Stimulated activated naive CD8-positive, alpha-beta T cell treated with anti-CD3 and anti-CD28 coated beads, Interleukin-15, Interleukin-2, amounts not matched to agents 100 ng/mL and 50 ng/mL, for 24 hours (primary cell): Measurements from ENCODE around the gene BORCS5.
A peak's percentile ranks its signal among the peaks of the same experiment; 100 is the strongest.
"Not testable (repeated sequence)": the region's sequence is repeated elsewhere in the genome, so short reads cannot be mapped to it uniquely, and the experiment has no call there.

Experiments used
- H3K27ac Mint-ChIP-seq: one replicate; pipeline ENCODE4 v1.8.0; 2021; ENCODE audit warnings: mild to moderate bottlenecking, mixed read lengths
- H3K27me3 Mint-ChIP-seq: one replicate; pipeline ENCODE4 v1.8.0; 2021; ENCODE audit warnings: mixed read lengths
- H3K36me3 Mint-ChIP-seq: one replicate; pipeline ENCODE4 v1.8.0; 2021; ENCODE audit warnings: low read depth, mixed read lengths
- H3K4me1 Mint-ChIP-seq: one replicate; pipeline ENCODE4 v1.8.0; 2021; ENCODE audit warnings: low read depth, mixed read lengths
- H3K4me3 Mint-ChIP-seq: one replicate; pipeline ENCODE4 v1.8.0; 2021; ENCODE audit warnings: mild to moderate bottlenecking, mixed read lengths
- H3K9me3 Mint-ChIP-seq: one replicate; pipeline ENCODE4 v1.8.0; 2021; ENCODE audit warnings: mixed read lengths

BORCS5 gene

GRCh38 chr12:12483438-12483837, 126.6 kb downstream of the BORCS5 start:
- peak overlapping the region; percentile 81 for H3K27ac Mint-ChIP-seq
- H3K36me3 Mint-ChIP-seq: peaks cover 71% of the 10 kb centered on the region

DNA sequence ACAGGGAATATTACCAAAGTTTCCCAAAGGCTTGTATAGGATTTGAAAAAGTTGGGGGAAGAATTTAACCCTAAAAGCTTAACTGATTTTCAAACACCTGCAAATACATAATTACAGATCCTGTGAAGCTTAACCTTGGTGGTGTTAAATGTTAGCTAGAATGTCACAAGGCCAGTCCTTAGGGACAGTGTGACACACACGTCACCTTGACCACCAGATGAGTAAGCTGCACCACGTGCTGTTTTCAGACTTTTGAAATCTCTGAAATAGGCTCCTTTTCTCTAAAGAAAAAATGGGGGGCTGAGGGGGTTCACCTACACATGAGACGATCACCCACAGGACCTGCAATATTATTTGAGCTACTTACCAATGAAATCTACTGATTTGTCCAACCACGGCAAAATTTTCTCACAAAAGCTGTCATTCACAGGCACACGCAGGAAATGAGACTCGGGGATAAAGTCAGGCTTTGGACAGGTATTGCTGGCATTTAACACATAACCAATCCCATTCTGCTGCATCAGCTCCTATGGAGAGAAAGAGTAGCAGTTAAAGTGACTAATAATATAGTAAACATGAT, 129.9 kb downstream of the BORCS5 start:
- peaks cover 66% of the 10 kb centered on the region for H3K4me1 Mint-ChIP-seq
- H3K9me3 Mint-ChIP-seq: peaks cover 5% of the 10 kb centered on the region
- peaks cover 60% of the 10 kb centered on the region for H3K36me3 Mint-ChIP-seq
- peak overlapping the region; percentile 90 for H3K27ac Mint-ChIP-seq
- no peak overlapping the region for H3K4me3 Mint-ChIP-seq
- H3K27me3 Mint-ChIP-seq: no peaks in the 10 kb centered on the region

More at GRCh38 chr12:12483438-12483837, 126.6 kb downstream of the BORCS5 start:
- H3K4me1 Mint-ChIP-seq: peaks cover 88% of the 10 kb centered on the region
- H3K9me3 Mint-ChIP-seq: peaks cover 5% of the 10 kb centered on the region
- no peaks in the 10 kb centered on the region for H3K27me3 Mint-ChIP-seq
- H3K4me3 Mint-ChIP-seq: peak overlapping the region; percentile 33

GRCh38 chr12:12487490-12487889, 130.6 kb downstream of the BORCS5 start:
- Mint-ChIP-seq H3K4me3 (no peak overlapping the region), H3K27me3 (no peaks in the 10 kb centered on the region), H3K4me1 (peaks cover 59% of the 10 kb centered on the region), H3K9me3 (peaks cover 5% of the 10 kb centered on the region), H3K36me3 (peaks cover 57% of the 10 kb centered on the region), H3K27ac (peak overlapping the region; percentile 90)

DNA sequence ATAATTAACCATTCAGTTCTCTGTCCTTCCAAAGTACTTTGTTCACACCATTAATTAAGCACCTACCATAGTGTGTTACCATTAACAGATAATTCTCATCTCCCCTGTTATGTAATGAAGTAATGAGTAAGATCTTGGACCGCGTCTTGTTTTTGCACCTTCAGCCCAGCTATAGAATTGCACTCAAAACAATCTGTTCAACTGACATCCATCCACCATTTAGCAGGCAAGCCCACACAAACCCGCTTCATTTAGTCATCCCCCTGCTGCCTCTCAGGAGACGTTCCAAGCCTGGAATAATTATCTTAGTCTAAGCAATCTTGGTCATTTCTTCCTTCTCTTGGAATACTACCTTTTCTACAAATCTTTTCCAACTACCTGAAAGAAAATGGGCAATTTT, 131.4 kb downstream of the BORCS5 start:
- H3K27ac Mint-ChIP-seq: peak overlapping the region; percentile 90
- no peaks in the 10 kb centered on the region for H3K27me3 Mint-ChIP-seq
- no peak overlapping the region for H3K4me3 Mint-ChIP-seq
- peaks cover 50% of the 10 kb centered on the region for H3K4me1 Mint-ChIP-seq
- peaks cover 5% of the 10 kb centered on the region for H3K9me3 Mint-ChIP-seq
- H3K36me3 Mint-ChIP-seq: peaks cover 51% of the 10 kb centered on the region

- H3K36me3 Mint-ChIP-seq: peaks cover 45% of the 10 kb centered on the region
- H3K4me1 Mint-ChIP-seq: peaks cover 44% of the 10 kb centered on the region
- H3K4me3 Mint-ChIP-seq: no peak overlapping the region
- no peak overlapping the region for H3K27ac Mint-ChIP-seq
- H3K9me3 Mint-ChIP-seq: peaks cover 5% of the 10 kb centered on the region
- H3K27me3 Mint-ChIP-seq: no peaks in the 10 kb centered on the region
Measured at GRCh38 chr12:12488823-12489550, 132.1 kb downstream of the BORCS5 start.

GRCh38 chr12:12491606-12492005, 134.7 kb downstream of the BORCS5 start:
- Mint-ChIP-seq H3K4me1 (peaks cover 37% of the 10 kb centered on the region), H3K36me3 (peaks cover 27% of the 10 kb centered on the region), H3K27me3 (no peaks in the 10 kb centered on the region), H3K9me3 (peaks cover 5% of the 10 kb centered on the region), H3K27ac (no peak overlapping the region), H3K4me3 (no peak overlapping the region)

- Mint-ChIP-seq H3K36me3 (peaks cover 21% of the 10 kb centered on the region), H3K4me3 (no peak overlapping the region), H3K27me3 (no peaks in the 10 kb centered on the region), H3K4me1 (peaks cover 29% of the 10 kb centered on the region), H3K9me3 (peaks cover 5% of the 10 kb centered on the region), H3K27ac (no peak overlapping the region)
Measured at GRCh38 chr12:12492547-12492946, 135.7 kb downstream of the BORCS5 start.

- Mint-ChIP-seq H3K27me3 (no peaks in the 10 kb centered on the region), H3K9me3 (no peaks in the 10 kb centered on the region), H3K4me1 (peaks cover 11% of the 10 kb centered on the region), H3K4me3 (no peak overlapping the region), H3K36me3 (peaks cover 22% of the 10 kb centered on the region), H3K27ac (no peak overlapping the region)
Measured at GRCh38 chr12:12495536-12495935, 138.7 kb downstream of the BORCS5 start.

DNA sequence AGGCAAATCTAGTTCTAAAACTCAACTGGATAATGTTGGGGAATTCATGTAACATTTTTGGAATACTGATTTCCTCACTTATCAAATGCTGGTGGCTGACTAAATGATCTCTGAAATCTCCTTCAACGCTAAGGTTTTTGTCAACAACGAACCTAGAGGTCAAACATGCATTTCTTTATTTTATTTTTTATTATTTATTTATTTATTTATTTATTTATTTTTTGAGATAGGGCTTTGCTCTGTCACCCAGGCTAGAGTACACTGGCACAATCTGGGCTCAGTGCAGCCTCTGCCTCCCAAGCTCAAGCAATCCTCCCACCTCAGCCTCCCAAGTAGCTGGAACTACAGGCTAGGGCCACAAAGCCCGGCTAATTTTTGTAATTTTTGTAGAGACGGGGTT, 141.3 kb downstream of the BORCS5 start:
- Mint-ChIP-seq H3K9me3 (no peaks in the 10 kb centered on the region), H3K36me3 (peaks cover 26% of the 10 kb centered on the region), H3K27me3 (no peaks in the 10 kb centered on the region), H3K27ac (no peak overlapping the region), H3K4me1 (peaks cover 35% of the 10 kb centered on the region), H3K4me3 (no peak overlapping the region)

- Mint-ChIP-seq H3K4me3 (no peak overlapping the region), H3K27ac (no peak overlapping the region)
Measured at GRCh38 chr12:12499909-12500604, 143.2 kb downstream of the BORCS5 start.

DNA sequence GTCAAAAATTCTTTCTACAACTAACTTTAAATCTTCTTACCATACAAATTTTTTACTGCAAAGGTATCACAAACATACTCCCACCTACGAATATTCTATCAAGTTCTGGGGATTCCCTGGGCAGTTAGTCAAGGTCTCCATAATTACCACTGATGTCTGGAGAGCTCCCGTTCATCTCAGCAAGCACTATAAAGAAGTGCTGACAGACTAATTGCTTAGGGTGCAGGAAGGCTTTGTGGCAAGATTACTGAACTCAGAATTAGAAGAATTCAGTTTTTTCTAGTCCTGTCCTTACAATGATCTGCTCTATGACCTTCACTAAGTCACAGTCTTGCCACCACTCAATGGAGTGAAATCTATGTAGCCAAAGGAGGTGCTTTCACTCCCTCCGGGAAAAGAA, 144.2 kb downstream of the BORCS5 start:
- H3K36me3 Mint-ChIP-seq: peaks cover 25% of the 10 kb centered on the region
- peak overlapping the region; percentile 44 for H3K4me3 Mint-ChIP-seq
- H3K9me3 Mint-ChIP-seq: no peaks in the 10 kb centered on the region
- H3K27me3 Mint-ChIP-seq: no peaks in the 10 kb centered on the region
- H3K4me1 Mint-ChIP-seq: peaks cover 58% of the 10 kb centered on the region
- H3K27ac Mint-ChIP-seq: peak overlapping the region; percentile 81

More at GRCh38 chr12:12499909-12500604, 143.2 kb downstream of the BORCS5 start:
- Mint-ChIP-seq H3K36me3 (peaks cover 26% of the 10 kb centered on the region), H3K27me3 (no peaks in the 10 kb centered on the region), H3K4me1 (peaks cover 52% of the 10 kb centered on the region), H3K9me3 (no peaks in the 10 kb centered on the region)

GRCh38 chr12:12502130-12502814, 145.4 kb downstream of the BORCS5 start:
- peak overlapping the region; percentile 48 for H3K4me3 Mint-ChIP-seq
- H3K27ac Mint-ChIP-seq: peak overlapping the region; percentile 99
- not testable (repeated sequence) for H3K27me3 Mint-ChIP-seq, H3K9me3 Mint-ChIP-seq
- H3K4me1 Mint-ChIP-seq: peaks cover 64% of the 10 kb centered on the region
- H3K36me3 Mint-ChIP-seq: peaks cover 33% of the 10 kb centered on the region

- Mint-ChIP-seq H3K27me3 (no peaks in the 10 kb centered on the region), H3K9me3 (no peaks in the 10 kb centered on the region), H3K4me1 (peaks cover 66% of the 10 kb centered on the region), H3K36me3 (peaks cover 33% of the 10 kb centered on the region), H3K27ac (peak overlapping the region; percentile 99), H3K4me3 (peak overlapping the region; percentile 48)
Measured at GRCh38 chr12:12502815-12503151, 145.9 kb downstream of the BORCS5 start.

DNA sequence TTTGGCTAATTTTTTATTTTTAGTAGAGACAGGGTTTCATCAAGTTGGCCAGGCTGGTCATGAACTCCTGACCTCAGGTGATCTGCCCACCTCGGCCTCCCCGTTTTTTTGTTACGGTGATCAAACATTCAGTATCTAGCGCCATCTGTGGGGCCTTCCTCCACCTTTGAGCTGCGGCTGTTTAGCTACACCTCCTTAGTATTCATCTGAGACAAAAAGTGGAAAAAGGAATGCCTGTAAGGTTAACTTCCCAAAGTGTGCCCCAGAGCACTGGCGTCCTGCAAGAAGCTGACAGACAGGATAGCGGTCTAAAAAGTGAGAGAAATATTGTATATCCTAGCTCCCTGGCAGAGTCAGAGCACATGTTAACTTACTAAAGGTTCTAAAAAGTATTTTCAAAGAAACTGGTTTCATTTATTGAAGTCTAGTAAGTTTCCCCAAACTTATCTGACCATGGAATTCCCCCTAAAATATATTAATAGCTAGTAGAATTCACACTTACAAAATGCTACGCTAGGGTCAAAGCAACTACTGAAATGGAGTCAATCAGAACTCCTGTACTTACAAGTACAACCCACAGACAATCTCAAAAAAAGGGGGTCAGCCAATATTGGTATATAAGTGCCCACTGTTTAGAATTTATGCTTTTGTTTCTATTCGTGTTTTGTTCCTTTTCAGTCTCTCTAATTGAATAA, 146.7 kb downstream of the BORCS5 start:
- Mint-ChIP-seq H3K9me3 (no peaks in the 10 kb centered on the region), H3K4me3 (peak overlapping the region; percentile 49), H3K36me3 (peaks cover 38% of the 10 kb centered on the region), H3K27ac (peak overlapping the region; percentile 99), H3K27me3 (no peaks in the 10 kb centered on the region), H3K4me1 (peaks cover 66% of the 10 kb centered on the region)
